ENCODE results near the gene GRM3.

Gene GRM3

DNA sequence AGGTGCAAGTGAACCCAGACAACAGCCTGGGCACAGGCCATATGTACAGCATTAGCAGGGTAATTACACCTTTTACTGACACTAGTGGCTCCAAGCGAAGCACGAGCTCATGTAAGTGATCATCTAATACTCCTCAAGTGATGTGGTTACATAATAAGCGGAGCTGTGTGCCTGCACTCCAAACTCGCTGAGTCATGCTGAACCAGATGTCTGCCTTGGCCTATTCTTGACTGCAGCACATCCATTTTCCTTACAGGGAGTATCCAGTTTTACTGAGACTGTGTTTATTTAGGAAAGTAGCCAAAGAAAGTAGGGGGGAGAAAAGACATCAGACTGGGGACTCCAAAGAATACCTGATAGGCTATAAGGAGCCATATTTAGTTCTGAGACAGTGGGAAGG, 90.1 kb downstream of the GRM3 start:
- H3K9ac ChIP-seq (ENCODE audit: low read length), result no peak overlapping the region
- no peaks in the 10 kb centered on the region for H3K36me3 ChIP-seq (ENCODE audit: control insufficient read depth, insufficient read depth, low read length)
- H3K27ac ChIP-seq (ENCODE audit: low read depth, low read length), result no peak overlapping the region
- H3K27me3 ChIP-seq (ENCODE audit: control insufficient read depth, insufficient read depth, low read length), result no peaks in the 10 kb centered on the region
- no peak overlapping the region for H3K4me3 ChIP-seq (ENCODE audit: low read length)
- no peaks in the 10 kb centered on the region for H3K4me1 ChIP-seq (ENCODE audit: control insufficient read depth, insufficient read depth, low read length)

DNA sequence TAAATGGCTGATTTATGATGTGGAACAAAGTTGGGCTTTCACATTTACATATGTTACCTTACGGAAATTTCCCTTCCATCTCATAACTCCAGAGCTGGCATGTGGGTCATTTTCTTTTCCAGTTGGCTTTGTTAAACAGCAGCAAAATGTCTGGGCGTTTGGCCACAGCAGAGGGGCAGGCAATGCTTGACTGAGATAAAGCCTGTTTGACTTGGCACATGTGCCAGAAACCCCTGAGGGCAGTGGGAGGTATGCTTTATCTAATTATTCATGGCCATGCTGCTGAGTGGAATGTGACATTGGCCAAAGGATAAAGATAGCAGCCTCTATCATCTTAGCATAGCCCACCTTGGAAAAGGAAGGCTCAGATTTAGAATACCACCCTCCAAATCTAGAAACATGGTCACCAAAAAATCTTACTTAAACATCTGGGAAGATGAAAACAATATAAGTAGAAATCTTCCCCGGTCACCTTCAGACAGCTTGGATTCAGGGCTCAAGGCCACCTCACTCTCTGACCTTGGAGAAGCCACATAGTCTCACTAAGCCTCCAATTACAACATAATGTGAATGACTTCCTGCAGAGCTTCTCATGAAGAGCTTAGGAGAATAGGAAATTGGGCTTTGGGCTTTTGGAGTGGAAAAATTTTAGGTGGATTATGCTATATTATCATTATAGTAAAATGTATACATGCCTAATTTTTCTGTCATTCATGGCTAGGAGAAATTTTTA, 101.5 kb downstream of the GRM3 start:
- Histone ChIP-seq H3K4me3 (ENCODE audit: low read length) (no peak overlapping the region), H3K27me3 (ENCODE audit: control insufficient read depth, insufficient read depth, low read length) (no peaks in the 10 kb centered on the region), H3K27ac (ENCODE audit: low read depth, low read length) (no peak overlapping the region), H3K9ac (ENCODE audit: low read length) (no peak overlapping the region), H3K4me1 (ENCODE audit: control insufficient read depth, insufficient read depth, low read length) (no peaks in the 10 kb centered on the region), H3K36me3 (ENCODE audit: control insufficient read depth, insufficient read depth, low read length) (no peaks in the 10 kb centered on the region)

DNA sequence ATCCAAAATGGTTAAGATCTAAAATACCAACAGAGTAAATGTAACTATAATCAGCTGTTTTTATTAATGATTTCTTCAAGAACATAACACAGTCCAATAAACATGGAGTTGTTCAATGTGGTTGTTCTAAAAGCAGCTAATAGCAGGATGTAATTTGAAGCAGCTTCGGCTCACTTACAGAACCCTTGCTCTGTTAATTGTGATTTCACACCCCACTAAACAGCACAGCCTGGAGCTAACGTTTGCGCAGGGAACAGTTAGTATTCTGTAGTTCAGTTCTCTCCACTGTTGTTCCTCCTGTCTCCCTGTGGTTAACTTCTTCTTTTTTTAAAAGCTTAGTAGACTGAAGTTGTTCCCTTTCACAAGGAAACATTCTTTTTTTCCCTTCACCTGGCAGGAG, 104.0 kb downstream of the GRM3 start:
- no peaks in the 10 kb centered on the region for H3K4me1 ChIP-seq (ENCODE audit: control insufficient read depth, insufficient read depth, low read length)
- no peak overlapping the region for H3K4me3 ChIP-seq (ENCODE audit: low read length)
- H3K36me3 ChIP-seq (ENCODE audit: control insufficient read depth, insufficient read depth, low read length), result no peaks in the 10 kb centered on the region
- H3K27me3 ChIP-seq (ENCODE audit: control insufficient read depth, insufficient read depth, low read length), result no peaks in the 10 kb centered on the region
- H3K9ac ChIP-seq (ENCODE audit: low read length), result no peak overlapping the region
- no peak overlapping the region for H3K27ac ChIP-seq (ENCODE audit: low read depth, low read length)

DNA sequence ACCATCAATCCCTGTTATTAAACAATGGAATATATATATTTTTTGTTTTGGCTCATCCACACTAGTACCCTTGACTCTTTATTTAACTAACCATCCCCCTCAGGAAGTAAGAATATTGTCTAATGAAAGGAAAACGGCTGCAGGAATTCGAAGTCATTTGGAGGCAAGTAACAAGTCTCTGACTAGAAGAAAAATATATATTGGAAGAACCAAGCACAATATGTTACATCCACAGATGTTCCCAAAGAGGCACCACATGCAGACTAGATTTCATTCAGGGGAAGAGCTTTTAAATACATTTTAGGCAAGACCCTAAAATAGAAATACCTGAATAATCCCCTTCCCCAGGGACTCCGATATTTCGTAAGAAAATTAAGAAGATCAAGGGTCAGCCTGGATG, 104.5 kb downstream of the GRM3 start:
- Histone ChIP-seq H3K4me1 (ENCODE audit: control insufficient read depth, insufficient read depth, low read length) (no peaks in the 10 kb centered on the region), H3K36me3 (ENCODE audit: control insufficient read depth, insufficient read depth, low read length) (no peaks in the 10 kb centered on the region), H3K27me3 (ENCODE audit: control insufficient read depth, insufficient read depth, low read length) (no peaks in the 10 kb centered on the region), H3K4me3 (ENCODE audit: low read length) (no peak overlapping the region), H3K27ac (ENCODE audit: low read depth, low read length) (no peak overlapping the region), H3K9ac (ENCODE audit: low read length) (no peak overlapping the region)

DNA sequence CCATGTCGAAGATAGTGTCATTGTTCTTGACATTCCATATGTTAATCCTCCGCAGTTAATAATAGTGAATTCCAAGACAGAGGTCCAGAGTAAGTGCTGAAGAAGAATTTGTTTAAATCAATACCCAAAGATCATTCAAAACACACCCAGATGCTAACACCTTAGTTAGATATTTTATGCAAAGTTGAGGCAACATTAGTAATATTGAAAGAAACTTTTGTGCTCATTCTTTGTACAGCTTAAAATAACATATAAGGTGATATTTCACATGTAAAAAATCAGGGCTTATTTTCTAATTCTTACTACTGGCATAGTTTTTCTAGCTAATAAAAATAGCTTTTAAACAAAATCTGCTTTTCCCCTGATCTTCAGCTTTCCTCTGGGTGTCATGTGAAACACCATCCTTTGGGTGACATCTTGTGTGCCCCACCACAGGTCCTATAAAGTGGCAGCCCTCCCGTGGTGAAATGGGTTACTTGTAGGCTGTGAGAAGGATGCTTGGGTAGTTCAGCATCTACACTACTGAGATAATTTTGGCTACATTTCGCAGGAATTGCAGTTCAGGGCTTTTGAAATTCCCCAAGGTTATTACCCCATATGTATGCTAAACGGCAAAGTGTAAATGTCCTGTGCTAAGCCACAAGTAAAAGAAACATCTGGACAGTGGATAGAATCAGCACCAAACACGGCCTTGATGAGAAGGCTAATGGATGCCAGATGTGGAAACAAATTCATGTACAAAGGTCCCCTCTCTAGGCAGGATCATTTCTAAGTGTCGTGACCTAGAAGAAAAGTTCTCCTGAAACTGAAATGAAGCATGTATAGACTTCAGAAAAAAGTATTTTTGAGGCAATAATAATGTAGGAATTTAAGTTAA, 105.4 kb downstream of the GRM3 start:
- Histone ChIP-seq H3K9ac (ENCODE audit: low read length) (no peak overlapping the region), H3K4me3 (ENCODE audit: low read length) (no peak overlapping the region), H3K27ac (ENCODE audit: low read depth, low read length) (no peak overlapping the region)

DNA sequence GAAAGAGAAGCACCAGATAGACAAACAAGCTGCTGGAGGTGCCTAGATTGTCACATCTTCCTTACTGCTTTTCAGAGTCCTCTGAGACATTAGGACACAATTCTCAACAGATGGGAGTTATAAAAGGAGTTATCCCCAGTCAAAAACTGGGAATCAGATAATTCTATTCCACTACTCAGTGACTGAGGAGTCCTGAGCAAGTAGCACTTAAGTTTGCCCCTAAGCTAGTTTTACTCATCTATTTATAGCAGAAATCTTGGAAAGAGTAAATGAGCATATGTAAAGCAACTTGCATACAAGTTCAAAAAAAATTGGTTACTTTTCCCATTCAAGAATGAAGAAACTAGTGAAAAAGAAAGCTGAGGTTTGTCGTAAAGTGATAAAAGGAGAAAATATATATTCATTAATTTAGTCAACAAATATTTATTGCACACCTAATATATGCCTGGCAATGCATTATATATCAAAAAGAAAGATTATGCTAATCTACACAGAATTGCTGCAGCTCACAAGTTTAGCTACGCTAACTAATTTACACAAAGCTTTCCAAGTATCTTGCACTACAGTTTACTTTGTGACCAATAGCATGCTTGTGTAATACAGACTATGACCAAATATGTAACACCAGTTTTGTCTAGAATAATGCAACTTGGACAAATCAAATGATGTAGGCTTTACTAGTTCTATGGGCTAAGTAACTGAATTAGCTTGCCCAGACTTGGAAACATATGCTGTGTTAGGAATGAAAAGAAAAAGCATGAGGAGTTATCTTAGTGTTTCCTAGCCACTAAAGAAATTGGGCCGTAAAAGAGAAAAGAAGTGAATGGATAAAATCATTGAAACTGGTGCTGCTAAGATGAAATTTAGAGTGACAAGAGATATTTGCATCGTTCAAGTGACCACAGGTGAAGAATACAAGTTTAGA, 106.3 kb downstream of the GRM3 start:
- H3K27me3 ChIP-seq (ENCODE audit: control insufficient read depth, insufficient read depth, low read length), result no peaks in the 10 kb centered on the region
- no peaks in the 10 kb centered on the region for H3K36me3 ChIP-seq (ENCODE audit: control insufficient read depth, insufficient read depth, low read length)
- H3K4me3 ChIP-seq (ENCODE audit: low read length), result no peak overlapping the region
- H3K4me1 ChIP-seq (ENCODE audit: control insufficient read depth, insufficient read depth, low read length), result no peaks in the 10 kb centered on the region
- H3K27ac ChIP-seq (ENCODE audit: low read depth, low read length), result no peak overlapping the region
- H3K9ac ChIP-seq (ENCODE audit: low read length), result no peak overlapping the region

More for the DNA sequence above, 105.4 kb downstream of the GRM3 start:
- Histone ChIP-seq H3K27me3 (ENCODE audit: control insufficient read depth, insufficient read depth, low read length) (no peaks in the 10 kb centered on the region), H3K4me1 (ENCODE audit: control insufficient read depth, insufficient read depth, low read length) (no peaks in the 10 kb centered on the region), H3K36me3 (ENCODE audit: control insufficient read depth, insufficient read depth, low read length) (no peaks in the 10 kb centered on the region)

DNA sequence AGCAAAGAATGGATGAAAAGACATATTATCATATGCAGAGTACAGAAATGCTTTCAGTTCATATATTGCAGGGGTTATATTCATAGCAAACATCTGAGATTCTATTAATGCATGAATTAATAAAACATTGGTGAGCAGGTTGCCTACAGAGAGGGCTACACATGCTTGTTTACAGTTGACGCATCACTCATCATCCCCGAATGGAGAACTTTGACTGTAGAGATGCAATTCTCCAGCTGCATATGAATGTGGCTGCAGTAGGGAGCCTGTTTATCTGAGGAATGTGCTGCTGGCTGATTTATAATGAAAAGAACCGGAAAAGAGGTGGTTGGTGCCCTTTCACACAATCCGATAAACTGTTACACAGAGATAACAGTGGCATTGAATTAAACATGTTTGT, 116.5 kb downstream of the GRM3 start:
- no peak overlapping the region for H3K27ac ChIP-seq (ENCODE audit: low read depth, low read length)
- H3K9ac ChIP-seq (ENCODE audit: low read length), result no peak overlapping the region
- no peaks in the 10 kb centered on the region for H3K27me3 ChIP-seq (ENCODE audit: control insufficient read depth, insufficient read depth, low read length)
- no peaks in the 10 kb centered on the region for H3K36me3 ChIP-seq (ENCODE audit: control insufficient read depth, insufficient read depth, low read length)
- H3K4me3 ChIP-seq (ENCODE audit: low read length), result no peak overlapping the region
- H3K4me1 ChIP-seq (ENCODE audit: control insufficient read depth, insufficient read depth, low read length), result no peaks in the 10 kb centered on the region

DNA sequence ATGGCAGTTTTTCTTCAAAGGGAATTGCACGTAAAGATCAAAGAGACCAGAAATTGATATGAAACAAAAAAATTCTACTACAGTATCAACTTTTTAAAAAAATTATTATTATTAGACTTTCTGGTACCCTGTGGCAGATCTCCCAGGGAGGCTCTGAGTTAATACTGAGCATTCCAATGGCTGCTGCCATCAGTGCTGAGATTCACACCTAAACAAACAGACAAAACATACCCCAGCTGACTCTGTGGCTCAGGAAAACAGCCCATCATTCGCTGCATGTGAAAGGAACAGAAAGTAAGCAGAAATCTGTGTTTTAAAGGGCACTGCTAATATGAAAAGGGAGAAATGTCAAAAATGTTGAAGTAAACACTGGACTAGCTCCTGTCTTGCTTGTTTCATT, 118.4 kb downstream of the GRM3 start:
- no peaks in the 10 kb centered on the region for H3K36me3 ChIP-seq (ENCODE audit: control insufficient read depth, insufficient read depth, low read length)
- no peak overlapping the region for H3K4me3 ChIP-seq (ENCODE audit: low read length)
- H3K27ac ChIP-seq (ENCODE audit: low read depth, low read length), result no peak overlapping the region
- H3K27me3 ChIP-seq (ENCODE audit: control insufficient read depth, insufficient read depth, low read length), result no peaks in the 10 kb centered on the region
- no peaks in the 10 kb centered on the region for H3K4me1 ChIP-seq (ENCODE audit: control insufficient read depth, insufficient read depth, low read length)
- H3K9ac ChIP-seq (ENCODE audit: low read length), result no peak overlapping the region

DNA sequence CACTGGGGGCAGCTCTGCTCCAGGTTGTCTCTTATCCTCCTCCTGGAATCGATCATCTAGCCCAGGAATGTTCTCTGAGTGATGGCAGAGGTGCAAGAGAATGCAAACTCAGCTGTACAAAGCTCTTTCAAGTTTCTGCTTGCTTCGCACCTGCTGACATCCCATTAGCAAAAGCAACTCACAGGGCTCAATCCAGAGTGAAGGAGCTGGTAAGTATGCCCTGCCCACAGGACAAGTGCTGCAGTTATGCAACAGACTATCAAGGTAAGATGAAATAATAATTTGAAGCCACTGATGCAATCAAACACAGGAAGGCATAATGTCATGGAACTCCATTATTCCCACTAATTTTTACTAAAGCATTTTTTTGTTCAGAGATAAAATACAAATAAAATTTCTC, 122.2 kb downstream of the GRM3 start:
- Histone ChIP-seq H3K9ac (ENCODE audit: low read length) (no peak overlapping the region), H3K4me1 (ENCODE audit: control insufficient read depth, insufficient read depth, low read length) (no peaks in the 10 kb centered on the region), H3K27ac (ENCODE audit: low read depth, low read length) (no peak overlapping the region), H3K4me3 (ENCODE audit: low read length) (no peak overlapping the region), H3K36me3 (ENCODE audit: control insufficient read depth, insufficient read depth, low read length) (no peaks in the 10 kb centered on the region), H3K27me3 (ENCODE audit: control insufficient read depth, insufficient read depth, low read length) (no peaks in the 10 kb centered on the region)

DNA sequence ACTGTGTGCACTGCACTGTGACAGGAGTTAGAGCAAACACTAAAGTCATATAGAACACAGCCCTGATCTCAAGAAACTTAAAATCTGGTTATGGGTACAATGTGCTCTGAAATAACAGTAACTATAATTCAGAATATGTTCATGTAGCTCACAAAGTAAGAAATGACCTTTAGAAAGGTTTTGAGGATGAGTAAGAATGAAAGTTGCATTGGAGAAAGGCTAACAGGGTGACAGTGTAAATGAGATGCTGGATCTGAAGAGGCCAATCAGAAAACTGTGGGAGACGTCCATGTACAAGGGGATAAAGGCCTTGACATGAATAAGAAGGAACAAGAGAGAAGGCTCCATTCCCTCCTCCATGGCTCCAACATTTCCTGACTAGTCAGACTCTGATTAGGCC, 124.7 kb downstream of the GRM3 start:
- Histone ChIP-seq H3K4me1 (ENCODE audit: control insufficient read depth, insufficient read depth, low read length) (no peaks in the 10 kb centered on the region), H3K4me3 (ENCODE audit: low read length) (no peak overlapping the region), H3K36me3 (ENCODE audit: control insufficient read depth, insufficient read depth, low read length) (no peaks in the 10 kb centered on the region), H3K27me3 (ENCODE audit: control insufficient read depth, insufficient read depth, low read length) (no peaks in the 10 kb centered on the region), H3K27ac (ENCODE audit: low read depth, low read length) (no peak overlapping the region), H3K9ac (ENCODE audit: low read length) (no peak overlapping the region)

DNA sequence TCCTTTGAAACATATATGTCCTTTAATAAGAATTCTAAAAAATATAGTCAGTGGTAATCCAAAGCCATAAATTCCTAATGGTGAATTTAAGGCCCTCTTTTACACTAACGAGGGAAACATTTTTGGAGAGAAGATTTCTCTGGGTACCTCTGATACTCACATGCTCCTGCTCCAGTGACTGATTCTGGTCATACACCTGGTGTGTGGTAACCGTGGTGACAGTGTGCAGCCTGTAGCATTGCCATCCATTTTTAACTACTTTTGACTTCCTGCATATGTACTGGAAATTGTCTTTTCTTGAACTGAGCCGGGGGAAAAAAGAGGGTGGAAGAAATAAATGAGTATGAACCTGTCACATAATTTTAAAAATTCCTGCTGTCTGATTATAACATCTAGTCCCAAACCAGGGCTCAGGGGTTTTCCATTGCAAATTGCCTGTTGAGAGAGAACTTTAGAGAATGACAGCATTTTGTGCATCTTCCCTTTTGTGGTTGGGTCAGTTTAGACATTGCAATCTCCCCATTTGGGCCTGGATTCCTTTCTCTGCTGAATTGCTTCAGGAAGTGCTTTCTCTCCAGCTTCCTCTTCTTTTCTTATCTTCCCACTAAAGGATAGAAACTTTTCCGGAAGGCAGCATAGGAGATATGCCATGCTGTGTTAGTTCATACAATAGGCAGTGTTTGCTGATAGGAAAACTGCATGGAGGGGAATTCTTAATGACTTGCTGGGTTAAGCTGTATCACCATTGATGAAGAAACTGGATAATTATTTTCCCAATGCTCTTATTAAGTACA, 125.5 kb downstream of the GRM3 start:
- no peak overlapping the region for H3K27ac ChIP-seq (ENCODE audit: low read depth, low read length)
- no peaks in the 10 kb centered on the region for H3K4me1 ChIP-seq (ENCODE audit: control insufficient read depth, insufficient read depth, low read length)
- no peaks in the 10 kb centered on the region for H3K36me3 ChIP-seq (ENCODE audit: control insufficient read depth, insufficient read depth, low read length)
- no peak overlapping the region for H3K9ac ChIP-seq (ENCODE audit: low read length)
- no peaks in the 10 kb centered on the region for H3K27me3 ChIP-seq (ENCODE audit: control insufficient read depth, insufficient read depth, low read length)
- H3K4me3 ChIP-seq (ENCODE audit: low read length), result no peak overlapping the region

All from rectal smooth muscle tissue (tissue), 1 donor.